Activated CD8-positive, alpha-beta T cell treated with anti-CD3 and anti-CD28 coated beads for 36 hours (primary cell): ENCODE measurements around the gene SPTLC1. TPM values are rescaled to one million over a fixed set of nuclear protein-coding genes. Genes with fewer than 3 reads are reported as not detected.
"Not testable (repeated sequence)": the region's sequence is repeated elsewhere in the genome, so short reads cannot be mapped to it uniquely, and the experiment has no call there.

Experiments used
- ATAC-seq: fragments of 200-7000 bp; cut with Tn5 transposase; one replicate; pipeline ENCODE4 v1.10.0; 2021; ENCODE audit warnings: mild to moderate bottlenecking, moderate library complexity
- CTCF ChIA-PET: fragments of 350-600 bp; sonication (Branson Sonifier 250); formaldehyde crosslinking; loops from one replicate; lab custom pipeline; 2021; ENCODE audit warnings: antibody characterized with exemption; lab: Charles Lee
- POLR2A ChIA-PET: fragments of 350-600 bp; sonication (Branson Sonifier 250); formaldehyde crosslinking; loops from one replicate; lab custom pipeline; 2021; ENCODE audit warnings: antibody characterized with exemption; lab: Charles Lee
- DNase-seq: peaks from one replicate; pipeline ENCODE4 v3.0.0-alpha.2; 2020
- H3K27ac Mint-ChIP-seq: one replicate; pipeline ENCODE4 v1.8.0; 2021; ENCODE audit warnings: mild to moderate bottlenecking, mixed read lengths
- H3K27me3 Mint-ChIP-seq: one replicate; pipeline ENCODE4 v1.8.0; 2021; ENCODE audit warnings: mixed read lengths
- H3K36me3 Mint-ChIP-seq: one replicate; pipeline ENCODE4 v1.8.0; 2021; ENCODE audit warnings: low read depth, mixed read lengths
- H3K4me1 Mint-ChIP-seq: one replicate; pipeline ENCODE4 v1.8.0; 2021; ENCODE audit warnings: low read depth, mixed read lengths
- H3K4me3 Mint-ChIP-seq: one replicate; pipeline ENCODE4 v1.8.0; 2021; ENCODE audit warnings: mild to moderate bottlenecking, moderate library complexity, mixed read lengths
- H3K9me3 Mint-ChIP-seq: one replicate; pipeline ENCODE4 v1.8.0; 2021; ENCODE audit warnings: mixed read lengths
- CTCF ChIP-seq: fragments of 200-600 bp; IDR thresholded peaks from one replicate; pipeline ENCODE4 v1.8.0; 2022; ENCODE audit warnings: antibody characterized with exemption, mild to moderate bottlenecking
- intact Hi-C: fragments of 100-400 bp; cut with micrococcal nuclease; formaldehyde crosslinking; loops from one replicate; pipeline ENCODE4 v1.10.0; 2022
- total RNA-seq, 2 experiments: library from RNA; stranded (reverse); gene quantifications; one replicate each; pipeline ENCODE4 v1.2.3, GENCODE V29; 2021

The SPTLC1 gene
- total RNA-seq, 2 experiments from 2014 or later, result 39.6 to 39.8 TPM

GRCh38 chr9:92032891-92033290 lies 82.3 kb downstream of the SPTLC1 start:
- Mint-ChIP-seq H3K4me1 (no peaks in the 10 kb centered on the region), H3K27ac (no peak overlapping the region), H3K36me3 (peaks cover 20% of the 10 kb centered on the region), H3K4me3 (no peak overlapping the region), H3K9me3 (no peaks in the 10 kb centered on the region), H3K27me3 (no peaks in the 10 kb centered on the region)
- intact Hi-C loops, result no loop called here
- ChIA-PET POLR2A (interaction anchor here (0.9 kb wide), 1 partner anchor 11 kb away, joined by 3 read pairs; no protein-coding TSS in a partner anchor), CTCF (no interaction called here)
- ATAC-seq (no peak), DNase-seq (no peak)
- TF ChIP-seq CTCF, result no peak

- POLR2A ChIA-PET, result interaction anchor here (0.8 kb wide), 1 partner anchor 698 kb away, joined by 4 read pairs; no protein-coding TSS in a partner anchor
- intact Hi-C loops, result no loop called here
- no peak for ATAC-seq
These were observed 84.8 kb downstream of the SPTLC1 start for GRCh38 chr9:92030367-92030766.

GRCh38 chr9:92029553-92029952 lies 85.7 kb downstream of the SPTLC1 start:
- intact Hi-C loops, result no loop called here
- H3K27ac Mint-ChIP-seq, result no peak overlapping the region
- CTCF ChIA-PET, result no interaction called here
- DNase-seq (no peak), ATAC-seq (no peak)
- H3K4me3 Mint-ChIP-seq, result no peak overlapping the region
- H3K36me3 Mint-ChIP-seq, result peaks cover 15% of the 10 kb centered on the region
- no peaks in the 10 kb centered on the region for H3K27me3 Mint-ChIP-seq
- no peak for TF ChIP-seq CTCF
- H3K4me1 Mint-ChIP-seq, result no peaks in the 10 kb centered on the region
- H3K9me3 Mint-ChIP-seq, result no peaks in the 10 kb centered on the region
- POLR2A ChIA-PET, result no interaction called here

More at GRCh38 chr9:92030367-92030766, 84.8 kb downstream of the SPTLC1 start:
- no peak for TF ChIP-seq CTCF
- Mint-ChIP-seq H3K4me1 (no peaks in the 10 kb centered on the region), H3K27me3 (no peaks in the 10 kb centered on the region), H3K4me3 (no peak overlapping the region), H3K27ac (no peak overlapping the region), H3K9me3 (no peaks in the 10 kb centered on the region), H3K36me3 (peaks cover 17% of the 10 kb centered on the region)
- DNase-seq, result no peak
- CTCF ChIA-PET, result no interaction called here

- H3K27me3 Mint-ChIP-seq, result no peaks in the 10 kb centered on the region
- ATAC-seq, result no peak
- ChIA-PET CTCF (no interaction called here), POLR2A (no interaction called here)
- intact Hi-C loops, result no loop called here
- H3K4me3 Mint-ChIP-seq, result no peak overlapping the region
- H3K4me1 Mint-ChIP-seq, result no peaks in the 10 kb centered on the region
- no peak for TF ChIP-seq CTCF
- peaks cover 4% of the 10 kb centered on the region for H3K36me3 Mint-ChIP-seq
- H3K9me3 Mint-ChIP-seq, result peaks cover 13% of the 10 kb centered on the region
- no peak for DNase-seq
- no peak overlapping the region for H3K27ac Mint-ChIP-seq
These were observed 88.8 kb downstream of the SPTLC1 start for GRCh38 chr9:92026206-92027002.

- H3K4me3 Mint-ChIP-seq, H3K4me1 Mint-ChIP-seq, H3K36me3 Mint-ChIP-seq, intact Hi-C loops, H3K27me3 Mint-ChIP-seq, ATAC-seq, CTCF ChIA-PET, H3K27ac Mint-ChIP-seq: not testable (repeated sequence)
- peak; percentile 24 for DNase-seq
- POLR2A ChIA-PET, result interaction anchor here (0.9 kb wide), 1 partner anchor 46 kb away, joined by 3 read pairs; no protein-coding TSS in a partner anchor
- peaks cover 15% of the 10 kb centered on the region for H3K9me3 Mint-ChIP-seq
These were observed 93.2 kb downstream of the SPTLC1 start for GRCh38 chr9:92021785-92022541.
